Pons (tissue), 1 donor: ENCODE data around the gene ECE2.

ENCODE experiments used
- DNase-seq: peaks from one replicate; pipeline ENCODE4 v3.0.0-alpha.2; 2016; ENCODE audit warnings: low spot score

ECE2 gene

GRCh38 chr3:184314700-184315542 lies 39.1 kb downstream of the ECE2 start:
- DNase-seq, result peak; percentile 53

- no peak for DNase-seq
These were observed 39.7 kb downstream of the ECE2 start for GRCh38 chr3:184315543-184315867.

GRCh38 chr3:184315871-184316661 lies 40.2 kb downstream of the ECE2 start:
- DNase-seq, result no peak

DNA sequence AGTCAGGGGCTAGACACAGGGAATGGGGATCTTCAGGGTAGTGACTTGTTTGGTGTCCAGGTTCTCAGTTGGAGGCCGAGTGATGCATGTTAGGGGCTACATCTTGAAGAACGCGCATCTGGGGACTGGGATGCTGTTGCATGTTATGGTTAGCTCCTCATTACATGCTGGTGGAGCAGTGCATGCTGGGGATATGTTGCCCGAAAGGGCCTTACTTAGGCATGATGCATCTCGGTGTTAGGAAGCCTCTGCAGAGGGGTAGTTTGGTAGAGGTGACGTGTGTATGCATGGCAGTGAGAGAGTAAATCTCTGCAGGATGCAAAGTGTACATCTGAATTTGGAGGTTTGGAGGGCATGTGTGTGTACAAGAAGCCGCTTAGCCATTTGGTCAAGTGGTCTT lies 41.0 kb downstream of the ECE2 start:
- no peak for DNase-seq

GRCh38 chr3:184317201-184317600 lies 41.4 kb downstream of the ECE2 start:
- no peak for DNase-seq

DNA sequence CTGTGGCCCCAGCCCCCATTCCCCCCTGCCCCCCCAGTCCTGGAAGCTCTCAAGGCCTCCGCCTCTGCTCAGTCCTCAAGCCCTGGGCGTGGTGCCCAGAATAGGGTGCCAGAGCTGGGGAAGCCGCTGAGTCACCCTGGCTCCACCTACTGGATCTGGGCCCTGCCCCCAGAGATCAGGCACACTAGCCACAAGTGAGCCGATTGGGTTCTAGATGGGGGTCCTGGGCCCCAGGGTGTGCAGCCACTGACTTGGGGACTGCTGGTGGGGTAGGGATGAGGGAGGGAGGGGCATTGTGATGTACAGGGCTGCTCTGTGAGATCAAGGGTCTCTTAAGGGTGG lies 44.3 kb downstream of the ECE2 start:
- peak; percentile 96 for DNase-seq

DNA sequence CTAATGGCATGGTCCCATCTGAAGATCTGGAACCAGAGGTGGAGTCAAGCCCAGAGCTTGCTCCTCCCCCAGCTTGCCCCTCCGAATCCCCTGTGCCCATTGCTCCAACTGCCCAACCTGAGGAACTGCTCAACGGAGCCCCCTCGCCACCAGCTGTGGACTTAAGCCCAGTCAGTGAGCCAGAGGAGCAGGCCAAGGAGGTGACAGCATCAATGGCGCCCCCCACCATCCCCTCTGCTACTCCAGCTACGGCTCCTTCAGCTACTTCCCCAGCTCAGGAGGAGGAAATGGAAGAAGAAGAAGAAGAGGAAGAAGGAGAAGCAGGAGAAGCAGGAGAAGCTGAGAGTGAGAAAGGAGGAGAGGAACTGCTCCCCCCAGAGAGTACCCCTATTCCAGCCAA lies 45.8 kb downstream of the ECE2 start:
- DNase-seq, result no peak

DNA sequence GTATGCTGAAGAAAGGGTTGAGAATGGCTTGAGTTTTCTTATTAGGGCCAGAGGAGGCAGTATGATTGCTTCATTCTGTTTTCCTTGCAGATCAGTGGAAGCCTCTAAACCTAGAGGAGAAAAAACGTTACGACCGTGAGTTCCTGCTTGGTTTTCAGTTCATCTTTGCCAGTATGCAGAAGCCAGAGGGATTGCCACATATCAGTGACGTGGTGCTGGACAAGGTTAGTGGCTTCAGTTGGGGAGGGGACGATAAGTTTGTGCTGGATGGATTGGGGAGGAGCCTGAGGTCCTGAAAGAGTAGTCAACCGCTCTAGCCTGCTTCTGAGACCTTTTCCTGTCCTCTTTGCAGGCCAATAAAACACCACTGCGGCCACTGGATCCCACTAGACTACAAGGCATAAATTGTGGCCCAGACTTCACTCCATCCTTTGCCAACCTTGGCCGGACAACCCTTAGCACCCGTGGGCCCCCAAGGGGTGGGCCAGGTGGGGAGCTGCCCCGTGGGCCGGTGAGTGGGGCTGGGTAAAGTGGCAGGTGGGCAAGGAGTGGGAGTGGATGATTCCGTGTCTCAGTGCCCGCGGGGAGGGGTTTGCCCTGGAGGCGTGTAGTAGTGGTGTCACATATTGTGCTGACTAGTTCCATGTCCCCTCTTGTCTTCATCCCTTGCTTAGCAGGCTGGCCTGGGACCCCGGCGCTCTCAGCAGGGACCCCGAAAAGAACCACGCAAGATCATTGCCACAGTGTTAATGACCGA lies 47.1 kb downstream of the ECE2 start:
- no peak for DNase-seq

DNA sequence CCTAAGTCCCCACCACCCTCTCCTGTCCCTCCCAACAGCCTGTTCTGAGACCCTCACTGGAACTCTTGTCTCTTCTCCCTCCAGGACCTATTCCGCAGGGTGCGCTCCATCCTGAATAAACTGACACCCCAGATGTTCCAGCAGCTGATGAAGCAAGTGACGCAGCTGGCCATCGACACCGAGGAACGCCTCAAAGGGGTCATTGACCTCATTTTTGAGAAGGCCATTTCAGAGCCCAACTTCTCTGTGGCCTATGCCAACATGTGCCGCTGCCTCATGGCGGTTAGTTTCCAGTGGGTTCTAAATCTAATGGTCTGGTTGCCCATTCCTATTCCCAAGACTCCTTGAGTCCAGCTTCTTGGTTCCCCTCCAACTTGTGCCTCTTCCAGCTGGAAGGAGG lies 47.9 kb downstream of the ECE2 start:
- no peak for DNase-seq

DNA sequence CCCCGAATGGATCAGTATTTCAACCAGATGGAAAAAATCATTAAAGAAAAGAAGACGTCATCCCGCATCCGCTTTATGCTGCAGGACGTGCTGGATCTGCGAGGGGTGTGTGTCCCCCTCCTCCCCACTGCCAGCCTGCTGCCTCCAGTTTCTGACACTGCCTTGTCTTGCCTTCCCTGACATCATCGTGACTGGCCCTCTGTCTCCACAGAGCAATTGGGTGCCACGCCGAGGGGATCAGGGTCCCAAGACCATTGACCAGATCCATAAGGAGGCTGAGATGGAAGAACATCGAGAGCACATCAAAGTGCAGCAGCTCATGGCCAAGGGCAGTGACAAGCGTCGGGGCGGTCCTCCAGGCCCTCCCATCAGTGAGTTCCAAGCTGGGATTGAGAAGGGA lies 49.4 kb downstream of the ECE2 start:
- no peak for DNase-seq

DNA sequence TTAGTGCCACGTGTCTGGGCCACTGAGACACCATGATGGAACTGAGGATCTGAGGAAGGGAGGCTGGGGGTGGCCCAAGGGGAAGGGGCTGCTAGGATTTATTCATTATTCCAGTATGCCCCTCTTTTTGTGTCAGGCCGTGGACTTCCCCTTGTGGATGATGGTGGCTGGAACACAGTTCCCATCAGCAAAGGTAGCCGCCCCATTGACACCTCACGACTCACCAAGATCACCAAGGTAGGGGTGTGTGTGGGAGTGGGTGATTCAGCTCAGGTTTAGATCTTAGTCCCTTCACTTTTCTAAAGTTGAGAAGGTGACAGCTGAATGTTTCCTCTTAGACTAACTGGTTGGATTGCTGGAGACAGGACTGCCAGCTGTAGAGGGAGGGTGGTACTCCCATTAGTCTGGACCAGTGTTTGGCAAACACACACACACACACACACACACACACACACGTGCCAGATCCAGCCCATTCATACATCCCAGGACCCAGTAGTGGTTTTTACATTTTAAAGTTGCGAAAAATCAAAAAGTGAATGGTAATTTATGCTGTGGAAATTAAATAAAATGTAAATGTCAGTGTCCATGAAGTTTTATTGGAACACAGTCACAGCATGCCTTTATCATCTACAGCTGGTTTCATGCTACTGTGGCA lies 50.0 kb downstream of the ECE2 start:
- DNase-seq, result no peak

GRCh38 chr3:184327171-184327570 lies 51.3 kb downstream of the ECE2 start:
- no peak for DNase-seq

DNA sequence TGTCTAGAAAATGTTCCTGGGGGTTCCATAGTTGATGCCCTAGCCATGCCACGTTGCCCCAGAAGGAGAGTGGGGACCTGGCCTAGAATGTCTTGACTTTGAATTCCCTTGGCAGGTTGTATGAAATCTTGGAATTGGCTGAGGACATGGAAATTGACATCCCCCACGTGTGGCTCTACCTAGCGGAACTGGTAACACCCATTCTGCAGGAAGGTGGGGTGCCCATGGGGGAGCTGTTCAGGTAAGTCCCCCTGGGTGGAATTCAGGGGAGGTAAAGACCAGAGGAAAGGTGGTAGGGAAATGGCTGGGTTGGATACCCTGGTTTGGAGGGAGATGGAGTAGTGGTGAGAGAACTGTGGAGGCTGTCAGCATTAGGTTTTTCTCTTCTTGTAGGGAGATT lies 52.7 kb downstream of the ECE2 start:
- no peak for DNase-seq

DNA sequence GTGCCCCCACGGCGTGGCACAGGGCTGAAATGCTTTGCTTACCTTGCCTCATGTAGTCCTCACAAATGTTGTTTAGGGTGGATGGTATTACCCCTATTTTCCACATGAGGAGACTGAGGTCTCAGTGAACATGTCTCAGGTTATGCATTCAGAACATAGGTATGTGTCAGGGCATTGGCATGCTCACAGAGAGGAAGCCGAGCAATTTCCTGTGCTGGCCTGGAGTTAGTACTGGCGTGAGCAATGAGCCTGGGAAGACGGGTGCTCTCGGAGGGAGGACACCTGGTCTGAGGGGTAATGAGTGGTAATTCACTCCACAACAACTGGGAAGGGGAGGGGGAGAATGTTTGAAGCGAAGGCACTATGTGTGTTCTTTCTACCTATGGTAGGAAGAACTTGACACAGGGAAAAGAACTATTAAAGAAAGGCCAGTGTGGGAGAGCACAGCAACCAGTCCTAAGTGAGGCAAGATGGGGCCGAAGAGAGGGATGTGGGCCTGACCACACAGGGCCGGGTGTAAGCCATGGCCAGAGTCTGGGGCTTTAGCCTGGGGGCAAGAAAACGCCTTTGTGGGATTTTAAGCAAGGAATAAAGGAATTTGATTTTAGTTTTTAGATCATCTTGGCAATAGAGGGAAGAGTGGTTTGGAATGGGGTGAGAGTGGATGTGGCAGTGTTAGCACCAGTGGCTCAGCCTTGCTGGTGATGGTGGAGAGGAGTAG lies 56.7 kb downstream of the ECE2 start:
- DNase-seq, result no peak

DNA sequence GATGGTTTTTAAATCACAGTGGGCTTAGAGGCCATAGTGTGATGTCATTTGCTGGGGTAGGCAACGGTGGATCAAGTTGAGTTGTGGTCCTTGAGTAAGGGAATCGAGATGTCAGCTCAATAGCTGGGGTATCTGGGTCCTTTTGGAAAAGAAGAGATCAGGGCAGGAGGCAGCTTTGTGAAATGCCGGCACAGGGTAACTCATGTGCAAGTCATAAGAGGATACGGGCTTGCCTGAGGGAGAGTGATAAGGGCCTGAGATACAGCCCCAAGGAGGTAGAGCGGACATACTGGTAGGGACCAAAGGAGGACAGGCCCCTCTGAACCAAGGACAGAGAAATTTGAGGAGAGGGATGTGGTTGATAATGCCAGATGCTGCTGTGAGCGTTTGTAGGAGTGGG lies 57.4 kb downstream of the ECE2 start:
- DNase-seq, result no peak

DNA sequence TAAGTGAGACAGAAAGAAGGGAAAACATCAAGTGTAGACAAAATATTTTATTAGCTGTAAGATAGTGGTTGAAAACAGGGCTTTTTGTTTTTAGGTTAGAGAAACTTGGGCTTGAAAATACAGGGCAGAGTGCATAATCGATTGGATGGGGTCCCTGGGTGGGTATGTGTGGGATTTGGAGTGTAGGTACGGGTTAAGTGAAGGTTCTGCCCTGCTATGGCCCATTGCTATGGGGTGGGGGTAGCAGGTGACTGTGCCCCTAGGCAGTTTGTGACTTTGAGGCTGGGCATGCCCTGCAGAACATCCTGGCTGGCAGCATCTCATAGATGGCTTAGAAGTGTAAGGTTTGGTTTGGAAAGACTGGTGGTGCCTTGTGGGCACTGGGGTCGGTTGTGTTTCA lies 57.9 kb downstream of the ECE2 start:
- no peak for DNase-seq

DNA sequence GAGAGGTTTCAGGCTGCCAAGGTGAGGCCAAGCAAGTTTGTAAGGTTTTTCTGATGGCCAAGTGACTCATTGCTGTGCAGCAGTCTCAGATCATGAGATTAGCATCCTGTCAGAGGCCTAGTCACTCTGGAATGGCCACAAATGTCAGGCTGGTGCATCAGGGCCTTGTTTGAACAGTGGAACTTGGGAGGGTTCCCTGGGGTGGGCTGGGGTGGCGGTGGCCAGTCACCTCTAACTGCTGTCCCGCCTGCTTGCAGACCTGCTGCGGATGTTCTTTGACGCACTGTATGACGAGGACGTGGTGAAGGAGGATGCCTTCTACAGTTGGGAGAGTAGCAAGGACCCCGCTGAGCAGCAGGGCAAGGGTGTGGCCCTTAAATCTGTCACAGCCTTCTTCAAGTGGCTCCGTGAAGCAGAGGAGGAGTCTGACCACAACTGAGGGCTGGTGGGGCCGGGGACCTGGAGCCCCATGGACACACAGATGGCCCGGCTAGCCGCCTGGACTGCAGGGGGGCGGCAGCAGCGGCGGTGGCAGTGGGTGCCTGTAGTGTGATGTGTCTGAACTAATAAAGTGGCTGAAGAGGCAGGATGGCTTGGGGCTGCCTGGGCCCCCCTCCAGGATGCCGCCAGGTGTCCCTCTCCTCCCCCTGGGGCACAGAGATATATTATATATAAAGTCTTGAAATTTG lies 58.8 kb downstream of the ECE2 start:
- no peak for DNase-seq

GRCh38 chr3:184335291-184335660 lies 59.5 kb downstream of the ECE2 start:
- DNase-seq, result no peak

DNA sequence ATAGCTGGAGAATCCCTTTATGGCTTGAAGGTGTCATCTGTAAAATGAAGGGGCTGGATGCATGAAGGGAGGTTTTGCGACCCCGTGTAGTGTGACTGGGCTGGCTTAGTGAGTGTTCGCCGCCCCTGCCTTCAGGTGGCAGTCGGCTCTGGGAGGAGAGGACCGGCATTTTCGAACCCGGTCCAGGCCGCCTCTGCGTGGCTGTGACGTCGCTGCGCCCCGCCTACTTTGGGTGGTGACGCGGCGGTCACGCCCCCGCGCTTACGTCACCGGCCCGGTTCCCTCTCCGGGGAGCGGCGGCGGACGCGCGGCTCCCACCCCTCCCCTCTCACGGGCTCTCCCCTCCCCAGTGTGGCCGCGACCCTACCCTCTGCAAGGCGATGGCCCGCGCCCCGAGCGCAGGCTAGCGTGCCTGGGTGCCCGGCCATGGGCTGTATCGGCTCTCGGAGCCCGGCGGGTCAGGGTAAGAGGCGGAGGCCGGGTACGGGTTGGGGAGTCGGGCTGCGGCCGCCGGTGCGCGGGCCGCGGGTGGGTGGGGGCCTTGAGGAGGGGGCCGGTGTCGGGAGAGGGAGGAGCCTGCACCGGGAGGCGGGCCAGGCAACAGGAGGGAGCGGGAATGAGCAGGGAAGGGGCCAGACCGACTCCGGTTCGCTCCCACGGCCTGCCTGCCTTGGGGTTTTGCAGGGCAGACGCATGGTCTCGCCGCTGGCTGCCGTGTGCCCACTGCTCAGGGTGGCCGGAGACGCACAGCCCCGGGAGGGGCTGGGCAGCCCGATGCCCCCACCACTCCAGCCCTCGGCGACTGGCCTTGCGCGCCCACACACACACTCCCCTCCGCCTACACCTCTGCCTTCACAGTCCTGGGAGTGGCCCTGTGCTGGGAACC lies 60.1 kb downstream of the ECE2 start:
- DNase-seq, result peak; percentile 68
